ENCODE data around the gene LAMC1.
"Not testable (repeated sequence)": the region's sequence is repeated elsewhere in the genome, so short reads cannot be mapped to it uniquely, and the experiment has no call there.

Gene LAMC1

DNA sequence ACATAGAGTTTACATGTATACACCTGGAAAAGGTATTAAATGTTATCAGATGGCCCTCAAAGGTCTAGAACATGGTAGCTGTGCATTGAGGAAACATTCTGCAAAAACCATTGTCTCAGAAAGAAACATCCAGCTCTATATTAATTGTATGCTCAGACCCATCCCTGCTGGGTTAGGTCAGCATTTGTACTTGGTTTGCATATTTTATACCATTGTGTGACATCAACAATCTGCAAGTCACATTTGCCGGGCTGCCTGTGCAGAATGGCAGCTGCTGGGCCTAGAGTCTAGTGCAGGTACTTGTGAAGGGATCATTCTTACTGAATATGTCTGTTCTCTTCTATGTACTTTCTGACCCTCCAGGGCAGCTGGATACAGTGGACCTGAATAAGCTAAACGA is 119.0 kb downstream of the LAMC1 start:
- ChIA-PET CTCF (interaction anchor here (0.8 to 3.6 kb wide), 5 partner anchors 16 to 179 kb away, joined by 3 to 10 read pairs (median 5); no protein-coding TSS in a partner anchor), POLR2A (no interaction called here)
- TF ChIP-seq, protein P1, sequence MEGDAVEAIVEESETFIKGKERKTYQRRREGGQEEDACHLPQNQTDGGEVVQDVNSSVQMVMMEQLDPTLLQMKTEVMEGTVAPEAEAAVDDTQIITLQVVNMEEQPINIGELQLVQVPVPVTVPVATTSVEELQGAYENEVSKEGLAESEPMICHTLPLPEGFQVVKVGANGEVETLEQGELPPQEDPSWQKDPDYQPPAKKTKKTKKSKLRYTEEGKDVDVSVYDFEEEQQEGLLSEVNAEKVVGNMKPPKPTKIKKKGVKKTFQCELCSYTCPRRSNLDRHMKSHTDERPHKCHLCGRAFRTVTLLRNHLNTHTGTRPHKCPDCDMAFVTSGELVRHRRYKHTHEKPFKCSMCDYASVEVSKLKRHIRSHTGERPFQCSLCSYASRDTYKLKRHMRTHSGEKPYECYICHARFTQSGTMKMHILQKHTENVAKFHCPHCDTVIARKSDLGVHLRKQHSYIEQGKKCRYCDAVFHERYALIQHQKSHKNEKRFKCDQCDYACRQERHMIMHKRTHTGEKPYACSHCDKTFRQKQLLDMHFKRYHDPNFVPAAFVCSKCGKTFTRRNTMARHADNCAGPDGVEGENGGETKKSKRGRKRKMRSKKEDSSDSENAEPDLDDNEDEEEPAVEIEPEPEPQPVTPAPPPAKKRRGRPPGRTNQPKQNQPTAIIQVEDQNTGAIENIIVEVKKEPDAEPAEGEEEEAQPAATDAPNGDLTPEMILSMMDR (IDR thresholded peaks at IDR 0.05; ENCODE audit: insufficient read depth, low read length, missing control alignments): no peak

DNA sequence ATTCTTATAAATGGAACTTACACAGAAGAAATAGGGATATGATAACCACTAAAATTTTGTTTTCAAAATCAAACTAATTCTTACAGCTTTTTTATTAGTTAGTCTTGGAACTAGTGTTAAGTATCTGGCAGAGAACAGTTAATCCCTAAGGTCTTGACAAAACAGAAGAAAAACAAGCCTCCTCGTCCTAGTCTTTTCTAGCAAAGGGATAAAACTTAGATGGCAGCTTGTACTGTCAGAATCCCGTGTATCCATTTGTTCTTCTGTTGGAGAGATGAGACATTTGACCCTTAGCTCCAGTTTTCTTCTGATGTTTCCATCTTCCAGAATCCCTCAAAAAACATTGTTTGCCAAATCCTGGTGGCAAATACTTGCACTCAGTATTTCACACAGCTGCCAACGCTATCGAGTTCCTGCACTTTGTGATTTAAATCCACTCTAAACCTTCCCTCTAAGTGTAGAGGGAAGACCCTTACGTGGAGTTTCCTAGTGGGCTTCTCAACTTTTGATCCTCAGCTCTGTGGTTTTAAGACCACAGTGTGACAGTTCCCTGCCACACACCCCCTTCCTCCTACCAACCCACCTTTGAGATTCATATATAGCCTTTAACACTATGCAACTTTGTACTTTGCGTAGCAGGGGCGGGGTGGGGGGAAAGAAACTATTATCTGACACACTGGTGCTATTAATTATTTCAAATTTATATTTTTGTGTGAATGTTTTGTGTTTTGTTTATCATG is 120.5 kb downstream of the LAMC1 start:
- DNase-seq (ENCODE audit: low read depth, low spot score): no peak
- ChIA-PET CTCF (interaction anchor here (3.0 kb wide), 1 partner anchor 84 kb away, joined by 10 read pairs; no protein-coding TSS in a partner anchor), POLR2A (no interaction called here)
- no peak overlapping the region for H3K4me3 ChIP-seq (ENCODE audit: low read depth, low read length)
- TF ChIP-seq, protein P1 (IDR thresholded peaks at IDR 0.05; ENCODE audit: insufficient read depth, low read length, missing control alignments): no peak

More for the DNA sequence above, 119.0 kb downstream of the LAMC1 start:
- DNase-seq (ENCODE audit: low read depth, low spot score): no peak
- no peak overlapping the region for H3K4me3 ChIP-seq (ENCODE audit: low read depth, low read length)

GRCh38 chr1:183144752-183145151 is 121.5 kb downstream of the LAMC1 start:
- TF ChIP-seq, protein P1 (IDR thresholded peaks at IDR 0.05; ENCODE audit: insufficient read depth, low read length, missing control alignments): no peak
- no peak for DNase-seq (ENCODE audit: low read depth, low spot score)
- ChIA-PET CTCF (interaction anchor here (1.3 to 3.0 kb wide), 3 partner anchors 18 to 90 kb away, joined by 3 to 10 read pairs (median 4); no protein-coding TSS in a partner anchor), POLR2A (no interaction called here)
- no peak overlapping the region for H3K4me3 ChIP-seq (ENCODE audit: low read depth, low read length)

DNA sequence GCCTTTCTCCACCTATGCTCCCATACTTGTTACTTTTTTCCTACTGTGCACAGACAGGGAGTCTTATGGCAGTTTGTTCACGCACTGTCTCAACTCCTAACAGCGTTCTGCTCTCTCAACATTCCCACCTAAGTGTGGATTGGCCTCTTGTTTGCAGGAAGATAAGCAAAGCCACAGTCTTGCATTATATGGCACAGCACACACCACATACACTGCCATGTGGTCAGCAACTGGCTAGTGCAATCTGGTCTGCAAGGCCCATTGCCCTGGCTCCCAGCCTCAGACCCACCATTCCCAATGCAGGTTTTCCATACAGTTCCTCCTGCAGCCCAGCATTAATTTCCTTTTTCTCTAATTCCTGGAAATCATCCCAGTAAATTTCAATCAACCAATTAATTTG is 124.5 kb downstream of the LAMC1 start:
- DNase-seq (ENCODE audit: low read depth, low spot score): no peak
- ChIA-PET POLR2A (no interaction called here), CTCF (no interaction called here)
- TF ChIP-seq, protein P1 (IDR thresholded peaks at IDR 0.05; ENCODE audit: insufficient read depth, low read length, missing control alignments): no peak
- no peak overlapping the region for H3K4me3 ChIP-seq (ENCODE audit: low read depth, low read length)

DNA sequence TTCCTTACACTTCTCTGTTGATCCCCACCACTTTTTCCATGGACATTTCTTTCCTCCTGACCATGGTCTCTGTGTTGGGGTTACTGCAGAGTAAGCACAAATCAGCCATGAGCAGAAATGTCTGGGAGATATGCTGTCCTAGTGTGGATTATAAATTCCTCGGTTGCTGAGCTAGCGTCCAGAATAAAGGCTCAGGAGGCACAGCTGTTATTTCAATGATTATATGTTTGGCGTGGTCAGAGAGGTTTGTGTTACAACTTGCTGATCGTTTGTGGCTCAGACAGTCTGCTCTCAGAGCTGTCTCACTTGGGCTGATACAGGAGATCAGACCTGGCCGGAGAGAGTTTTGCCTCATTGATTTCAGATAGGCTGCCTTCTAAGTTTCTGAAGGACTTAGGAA is 125.4 kb downstream of the LAMC1 start:
- POLR2A ChIA-PET: interaction anchor here (0.9 kb wide), 1 partner anchor 133 kb away, joined by 3 read pairs; no protein-coding TSS in a partner anchor
- TF ChIP-seq, protein P1 (IDR thresholded peaks at IDR 0.05; ENCODE audit: insufficient read depth, low read length, missing control alignments): no peak
- CTCF ChIA-PET: interaction anchor here (0.8 to 1.4 kb wide), 5 partner anchors 11 to 187 kb away, joined by 3 to 4 read pairs (median 3); no protein-coding TSS in a partner anchor
- DNase-seq (ENCODE audit: low read depth, low spot score): no peak
- no peak overlapping the region for H3K4me3 ChIP-seq (ENCODE audit: low read depth, low read length)

DNA sequence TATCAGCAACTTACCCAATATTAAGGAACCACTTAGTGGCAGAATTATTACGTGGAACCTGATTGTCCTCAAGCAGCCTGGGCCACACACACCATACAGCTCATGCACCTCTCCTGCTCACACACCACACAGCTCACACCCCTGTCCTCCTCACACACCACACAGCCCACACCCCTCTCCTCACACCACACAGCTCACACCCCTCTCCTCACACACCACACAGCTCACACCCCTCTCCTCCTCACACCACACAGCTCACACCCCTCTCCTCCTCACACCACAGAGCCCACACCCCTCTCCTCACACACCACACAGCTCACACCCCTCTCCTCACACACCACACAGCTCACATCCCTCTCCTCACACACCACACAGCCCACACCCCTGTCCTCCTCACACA is 126.1 kb downstream of the LAMC1 start:
- POLR2A ChIA-PET: interaction anchor here (0.6 to 0.9 kb wide), 2 partner anchors 18 to 132 kb away, joined by 3 read pairs; no protein-coding TSS in a partner anchor
- H3K4me3 ChIP-seq (ENCODE audit: low read depth, low read length): no peak overlapping the region
- TF ChIP-seq, protein P1 (IDR thresholded peaks at IDR 0.05; ENCODE audit: insufficient read depth, low read length, missing control alignments): no peak
- CTCF ChIA-PET: interaction anchor here (0.8 to 1.4 kb wide), 5 partner anchors 11 to 187 kb away, joined by 3 to 4 read pairs (median 3); no protein-coding TSS in a partner anchor
- DNase-seq (ENCODE audit: low read depth, low spot score): no peak

GRCh38 chr1:183150032-183150431 is 126.8 kb downstream of the LAMC1 start:
- not testable (repeated sequence) for DNase-seq (ENCODE audit: low read depth, low spot score); H3K4me3 ChIP-seq (ENCODE audit: low read depth, low read length)
- POLR2A ChIA-PET: interaction anchor here (0.6 kb wide), 1 partner anchor 17 kb away, joined by 3 read pairs; no protein-coding TSS in a partner anchor
- CTCF ChIA-PET: interaction anchor here (1.3 kb wide), 1 partner anchor 188 kb away, joined by 3 read pairs; no protein-coding TSS in a partner anchor
